GM18517 (cell line): ENCODE measurements around the gene TP53BP2.
"Not testable (repeated sequence)": the region's sequence is repeated elsewhere in the genome, so short reads cannot be mapped to it uniquely, and the experiment has no call there.

Experiments
- ATAC-seq: cut with Tn5 transposase; IDR thresholded peaks from one replicate; pipeline ENCODE4 v1.9.1; 2021; ENCODE audit warnings: mild to moderate bottlenecking, moderate library complexity; ENCODE audit not compliant: unreplicated experiment

Gene TP53BP2, protein sequence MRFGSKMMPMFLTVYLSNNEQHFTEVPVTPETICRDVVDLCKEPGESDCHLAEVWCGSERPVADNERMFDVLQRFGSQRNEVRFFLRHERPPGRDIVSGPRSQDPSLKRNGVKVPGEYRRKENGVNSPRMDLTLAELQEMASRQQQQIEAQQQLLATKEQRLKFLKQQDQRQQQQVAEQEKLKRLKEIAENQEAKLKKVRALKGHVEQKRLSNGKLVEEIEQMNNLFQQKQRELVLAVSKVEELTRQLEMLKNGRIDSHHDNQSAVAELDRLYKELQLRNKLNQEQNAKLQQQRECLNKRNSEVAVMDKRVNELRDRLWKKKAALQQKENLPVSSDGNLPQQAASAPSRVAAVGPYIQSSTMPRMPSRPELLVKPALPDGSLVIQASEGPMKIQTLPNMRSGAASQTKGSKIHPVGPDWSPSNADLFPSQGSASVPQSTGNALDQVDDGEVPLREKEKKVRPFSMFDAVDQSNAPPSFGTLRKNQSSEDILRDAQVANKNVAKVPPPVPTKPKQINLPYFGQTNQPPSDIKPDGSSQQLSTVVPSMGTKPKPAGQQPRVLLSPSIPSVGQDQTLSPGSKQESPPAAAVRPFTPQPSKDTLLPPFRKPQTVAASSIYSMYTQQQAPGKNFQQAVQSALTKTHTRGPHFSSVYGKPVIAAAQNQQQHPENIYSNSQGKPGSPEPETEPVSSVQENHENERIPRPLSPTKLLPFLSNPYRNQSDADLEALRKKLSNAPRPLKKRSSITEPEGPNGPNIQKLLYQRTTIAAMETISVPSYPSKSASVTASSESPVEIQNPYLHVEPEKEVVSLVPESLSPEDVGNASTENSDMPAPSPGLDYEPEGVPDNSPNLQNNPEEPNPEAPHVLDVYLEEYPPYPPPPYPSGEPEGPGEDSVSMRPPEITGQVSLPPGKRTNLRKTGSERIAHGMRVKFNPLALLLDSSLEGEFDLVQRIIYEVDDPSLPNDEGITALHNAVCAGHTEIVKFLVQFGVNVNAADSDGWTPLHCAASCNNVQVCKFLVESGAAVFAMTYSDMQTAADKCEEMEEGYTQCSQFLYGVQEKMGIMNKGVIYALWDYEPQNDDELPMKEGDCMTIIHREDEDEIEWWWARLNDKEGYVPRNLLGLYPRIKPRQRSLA

DNA sequence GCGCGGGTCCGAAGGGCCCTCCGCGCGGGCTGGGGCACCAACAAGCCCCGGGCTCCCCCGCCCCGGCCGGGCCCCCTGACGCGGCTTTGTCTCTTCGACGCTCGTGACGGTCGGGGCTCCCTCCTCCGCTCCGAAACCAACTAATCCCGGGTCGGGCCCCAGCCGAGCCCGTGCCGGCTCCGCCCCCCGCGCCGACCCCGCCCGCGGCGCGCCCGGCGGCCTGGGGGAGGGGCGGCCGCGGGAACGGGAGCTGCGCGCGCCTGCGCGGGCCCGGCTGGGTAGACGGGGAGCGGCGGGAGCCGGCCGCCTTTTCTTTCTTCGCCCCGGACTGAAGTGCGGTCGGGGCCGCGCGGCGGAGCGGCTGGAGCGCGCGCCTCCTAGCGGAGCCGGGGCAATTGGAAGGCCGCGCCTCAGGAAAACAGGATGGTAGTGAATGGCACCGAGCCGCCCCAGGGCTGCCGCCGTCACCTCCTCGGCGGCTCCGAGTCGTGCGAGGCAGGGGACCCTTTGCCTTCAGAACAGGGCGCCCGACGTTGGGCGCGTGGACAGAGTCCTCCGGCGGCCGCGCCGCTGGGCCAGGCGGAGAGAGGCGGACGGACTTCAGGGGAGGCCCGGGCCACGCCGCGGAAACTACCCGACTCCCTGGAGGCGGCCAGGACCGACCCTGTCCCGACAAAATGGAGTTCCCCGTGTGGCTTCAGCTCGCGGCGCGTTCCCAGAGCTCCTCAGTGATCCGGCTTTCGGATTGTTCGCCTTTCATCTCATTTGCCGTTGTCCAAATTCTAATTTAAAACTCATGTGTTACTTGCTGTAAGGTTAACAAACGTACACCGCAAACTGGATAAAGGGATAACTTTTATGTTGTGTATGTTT, at the start of gene TP53BP2:
Gene TP53BP2, minus strand, starts transcription at position 138 of the 873 bp plus-strand sequence. CDS start 267 bp downstream, outside the sequence.
- ATAC-seq: peak; percentile 69

DNA sequence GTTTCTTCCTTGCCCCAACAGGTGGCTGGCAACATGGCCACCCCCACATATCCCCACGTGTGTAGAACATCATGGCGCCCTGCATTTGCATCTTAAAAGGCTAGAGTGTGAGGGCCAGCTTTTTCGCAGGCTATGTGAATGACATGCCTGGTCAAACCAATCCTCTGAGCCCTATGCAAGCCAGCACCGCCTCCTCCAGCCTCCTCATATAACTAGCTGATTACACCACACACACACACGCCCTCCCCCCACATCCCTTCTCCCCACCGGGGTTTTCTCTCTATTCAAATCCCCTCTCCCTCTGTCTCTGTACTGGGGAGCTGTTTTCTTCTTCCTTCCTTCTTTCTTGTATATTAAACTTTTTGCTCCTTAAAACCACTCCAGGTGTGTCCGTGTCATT, 44.7 kb upstream of the TP53BP2 start:
- not testable (repeated sequence) for ATAC-seq

DNA sequence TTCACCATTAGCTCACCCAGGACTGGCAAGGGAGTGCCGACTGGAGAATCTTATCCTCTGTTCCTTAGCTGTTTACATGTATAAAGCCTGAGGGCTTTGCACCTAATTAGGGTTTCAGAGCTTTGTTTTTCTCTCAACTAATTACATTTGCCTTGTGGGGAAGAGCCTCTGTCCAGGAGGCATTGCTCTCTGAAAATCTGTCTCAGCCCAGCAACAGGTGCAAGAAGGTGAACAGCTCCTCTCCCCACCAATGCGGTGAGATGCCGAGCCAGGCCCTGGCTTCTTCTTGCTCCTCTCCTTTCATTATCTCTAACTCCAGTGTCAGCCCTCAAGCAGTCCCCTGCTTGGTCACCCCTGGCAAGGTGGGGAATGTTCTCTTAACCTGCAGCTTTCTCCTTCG, 43.6 kb upstream of the TP53BP2 start:
- ATAC-seq: not testable (repeated sequence)

DNA sequence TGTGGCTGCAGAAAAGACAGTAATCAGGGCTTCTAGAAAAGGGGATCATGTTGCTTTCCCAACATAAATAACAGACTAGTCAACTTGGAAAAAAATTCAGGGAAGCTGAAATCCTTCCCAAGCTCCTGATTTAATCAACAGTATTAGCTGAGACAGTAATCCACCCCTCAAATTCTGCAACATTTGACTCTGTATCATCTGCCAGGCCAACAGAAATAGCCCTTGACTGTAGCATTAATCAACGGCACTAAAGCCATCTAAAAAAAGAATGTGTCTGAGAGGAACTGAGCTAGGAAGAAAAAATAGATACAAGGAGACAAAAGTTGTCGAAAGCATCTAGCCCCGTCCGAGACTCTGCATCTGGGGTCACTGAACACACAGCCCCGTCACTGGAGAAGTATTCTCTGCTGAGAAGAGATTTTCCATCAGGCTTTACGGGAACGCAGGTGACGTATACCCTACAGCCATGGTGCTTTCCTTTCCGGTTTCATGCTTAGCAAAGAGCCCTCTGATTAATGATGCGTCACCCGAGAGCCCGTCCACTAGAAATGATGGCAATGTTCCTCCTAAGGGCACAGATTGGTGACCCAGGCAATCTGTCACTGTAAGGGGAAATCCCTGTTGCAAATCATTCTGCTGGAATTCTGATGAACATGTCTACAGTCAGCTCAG, 42.1 kb upstream of the TP53BP2 start:
- no peak for ATAC-seq

DNA sequence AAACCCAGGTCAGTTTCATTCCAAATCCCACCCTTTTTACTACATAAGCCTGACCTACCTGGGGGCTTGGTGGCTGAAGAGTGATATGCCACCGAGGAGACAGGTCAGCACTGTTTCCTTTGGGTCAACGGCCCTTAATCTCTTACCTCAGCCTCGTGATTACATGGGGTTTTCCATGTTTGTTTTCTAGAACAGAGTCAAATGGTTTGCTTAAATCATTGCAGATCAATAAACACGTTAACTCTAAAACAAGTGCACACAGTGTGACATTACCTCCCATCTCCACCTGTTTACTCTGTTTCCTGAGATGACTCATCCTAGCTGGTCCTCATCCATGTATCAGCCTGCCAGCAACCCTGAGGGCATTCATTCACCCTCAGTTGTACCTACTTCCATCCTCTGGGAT, 40.8 kb upstream of the TP53BP2 start:
- ATAC-seq: no peak

DNA sequence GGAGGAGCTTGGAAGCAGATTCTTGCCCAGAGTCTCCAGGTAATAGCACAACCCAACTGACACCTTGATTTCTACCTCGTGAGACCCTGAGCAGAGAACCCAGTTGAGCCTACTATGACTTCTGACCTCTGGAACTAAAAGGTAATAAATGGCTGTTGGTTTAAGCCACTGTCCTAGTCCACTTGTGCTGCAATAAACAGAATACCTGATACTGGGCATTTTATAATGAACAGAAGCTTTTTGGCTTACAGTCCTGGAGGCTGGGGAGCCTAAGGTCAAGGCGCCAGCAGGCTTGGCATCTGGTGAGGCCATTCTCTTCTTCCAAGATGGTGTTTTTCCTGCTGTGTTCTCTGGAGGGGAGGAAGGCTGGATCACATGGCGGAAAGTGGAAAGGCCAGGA, 39.9 kb upstream of the TP53BP2 start:
- ATAC-seq: no peak

DNA sequence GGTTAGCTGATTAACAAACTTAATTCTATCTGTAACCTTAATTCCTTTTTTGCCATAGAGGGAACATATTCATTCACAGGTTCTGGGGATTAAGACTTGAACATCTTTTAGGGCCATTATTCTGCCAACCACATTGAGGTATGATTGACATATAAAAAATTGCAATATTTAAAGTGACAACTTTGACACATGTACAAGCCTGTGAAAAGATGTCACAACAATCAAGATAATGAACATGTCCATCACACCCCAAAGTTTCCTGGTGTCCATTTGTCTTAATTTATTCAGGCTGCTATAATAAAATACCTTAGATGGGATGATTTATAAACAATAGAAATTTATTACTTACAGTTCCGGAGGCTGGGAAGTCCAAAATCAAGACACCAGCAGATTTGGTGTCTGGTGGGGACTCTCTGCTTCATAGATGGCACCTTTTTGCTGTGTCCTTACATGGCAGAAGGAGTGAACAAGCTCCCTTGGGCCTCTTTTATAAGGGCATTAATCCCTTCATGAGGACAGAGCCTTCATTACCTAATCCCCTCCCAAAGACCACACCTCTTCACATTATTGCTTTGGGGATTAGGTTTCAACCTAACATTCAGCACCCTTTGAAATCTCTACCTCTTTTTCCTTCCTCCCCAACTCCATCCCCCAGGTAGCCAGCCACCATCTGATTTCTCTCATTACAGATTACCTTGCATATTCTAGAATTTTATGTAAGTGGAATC, 33.0 kb upstream of the TP53BP2 start:
- no peak for ATAC-seq

DNA sequence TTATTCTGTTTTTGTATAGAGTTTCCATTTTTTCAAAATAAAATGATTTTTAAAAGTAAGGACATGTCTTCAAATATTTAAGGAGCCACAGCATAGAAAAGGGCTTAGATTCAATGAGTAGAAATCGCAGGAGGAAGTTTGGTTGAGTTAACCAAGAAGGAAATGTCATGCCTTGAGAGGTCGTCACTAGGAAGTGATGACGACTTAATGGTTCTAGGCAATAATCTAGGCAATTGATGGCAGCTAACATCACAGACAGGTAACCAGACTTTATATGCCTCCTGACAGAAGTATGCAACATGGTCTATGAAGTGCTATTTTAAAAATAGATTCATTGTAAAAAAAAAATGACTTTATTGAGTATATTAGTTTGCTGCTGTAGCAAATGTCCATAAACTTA, 32.1 kb upstream of the TP53BP2 start:
- ATAC-seq: no peak

DNA sequence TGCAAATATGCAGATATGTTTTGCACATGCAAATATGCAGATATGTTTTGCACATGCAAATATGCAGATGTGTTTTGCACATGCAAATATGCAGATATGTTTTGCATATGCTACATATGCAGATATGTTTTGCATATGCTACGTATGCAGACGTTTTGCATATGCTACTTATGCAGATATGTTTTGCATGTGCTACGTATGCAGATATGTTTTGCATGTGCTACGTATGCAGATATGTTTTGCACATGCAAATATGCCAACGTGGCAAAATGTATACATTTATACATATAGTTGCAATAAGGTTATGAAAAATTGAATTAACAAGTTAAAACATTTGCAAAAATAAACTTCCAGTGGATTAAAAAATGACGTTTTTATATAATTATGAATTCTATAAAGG, 30.8 kb upstream of the TP53BP2 start:
- no peak for ATAC-seq

DNA sequence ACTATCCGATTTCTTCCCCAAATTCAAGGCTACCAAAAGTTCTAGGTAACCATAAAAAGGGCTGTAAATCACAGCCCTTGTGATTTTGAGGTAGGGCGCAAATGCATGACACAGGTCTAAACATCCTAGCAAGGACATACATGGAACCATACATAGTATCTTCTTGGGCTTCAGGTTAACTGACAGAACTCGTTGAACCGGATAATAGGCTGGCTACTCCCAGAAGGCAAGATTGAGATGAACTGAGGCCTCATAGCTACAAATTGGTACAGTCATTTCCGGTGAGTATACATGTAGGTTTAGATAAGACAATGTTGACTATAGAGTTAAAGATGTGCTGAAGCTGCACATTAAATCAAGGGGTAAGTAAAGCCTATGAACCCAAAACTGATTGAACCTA, 27.3 kb upstream of the TP53BP2 start:
- ATAC-seq: no peak

DNA sequence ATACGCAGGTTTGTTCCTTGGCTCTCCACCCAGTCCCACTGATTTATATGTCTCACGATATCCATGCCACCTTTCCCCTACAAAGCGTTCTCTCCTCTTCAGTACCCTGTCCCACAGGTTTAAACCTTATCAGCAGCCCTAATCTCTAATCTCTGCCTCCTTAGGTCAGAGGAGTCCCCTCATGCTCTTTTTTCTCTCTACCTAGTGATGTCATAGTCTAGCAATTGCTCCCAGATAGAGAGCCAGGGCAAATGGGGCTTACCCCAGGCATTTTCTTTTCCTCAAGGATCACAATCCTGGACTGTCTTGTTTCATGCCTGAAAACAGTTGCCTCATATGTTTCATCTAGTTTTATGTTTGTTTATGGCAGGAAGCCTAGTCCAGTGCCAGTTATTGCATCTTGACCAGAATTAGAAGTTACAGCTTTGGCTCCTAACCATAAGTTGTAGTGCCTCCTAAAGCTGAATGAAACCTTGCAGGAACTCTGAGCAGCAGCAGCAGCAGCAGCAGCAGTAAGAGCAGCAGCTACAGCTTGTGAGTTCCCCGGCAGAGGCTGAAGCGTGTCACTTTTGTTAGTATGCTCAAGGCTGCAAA, 26.7 kb upstream of the TP53BP2 start:
- ATAC-seq: no peak

DNA sequence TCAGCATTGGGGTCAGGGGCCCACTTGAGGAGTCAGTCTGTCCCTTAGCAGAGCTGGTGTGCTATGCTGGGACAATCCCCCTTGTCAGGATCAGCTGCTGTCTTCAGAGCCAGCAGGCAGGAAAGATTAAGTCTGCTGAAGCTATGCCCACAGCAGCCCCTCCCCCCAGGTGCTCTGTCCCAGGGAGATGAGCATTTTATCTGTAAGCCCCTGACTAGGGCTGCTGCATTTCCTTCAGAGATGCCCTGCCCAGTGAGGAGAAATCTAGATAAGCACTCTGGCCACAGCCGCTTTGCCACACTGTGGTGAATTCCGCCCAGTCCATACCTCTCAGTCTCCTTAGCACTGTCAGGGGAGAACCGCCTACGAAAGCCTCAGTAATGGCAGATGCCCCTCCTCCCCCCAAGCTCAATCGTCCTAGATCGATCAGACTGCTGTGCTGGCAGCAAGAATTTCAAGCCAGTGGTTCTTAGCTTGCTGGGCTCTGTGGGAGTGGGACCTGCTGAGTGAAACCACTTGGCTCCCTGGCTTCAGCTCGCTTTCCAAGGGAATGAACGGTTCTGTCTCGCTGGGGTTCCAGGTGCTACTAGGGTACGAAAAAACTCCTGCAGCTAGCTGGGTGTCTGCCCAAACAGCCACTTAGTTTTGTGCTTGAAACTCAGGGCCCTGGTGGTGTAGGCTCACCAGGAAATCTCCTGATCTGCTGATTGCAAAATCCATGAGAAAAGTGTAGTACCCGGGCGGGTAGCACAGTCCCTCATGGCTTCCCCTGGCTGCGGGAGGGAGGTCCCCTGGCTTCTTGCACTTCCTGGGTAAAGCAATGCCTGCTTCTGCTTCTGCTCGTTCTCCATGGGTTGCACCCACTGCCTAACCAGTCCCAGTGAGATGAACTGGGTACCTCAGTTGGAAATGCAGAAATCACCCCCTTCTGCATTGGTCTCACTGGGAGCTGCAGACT, 25.1 kb upstream of the TP53BP2 start:
- no peak for ATAC-seq

DNA sequence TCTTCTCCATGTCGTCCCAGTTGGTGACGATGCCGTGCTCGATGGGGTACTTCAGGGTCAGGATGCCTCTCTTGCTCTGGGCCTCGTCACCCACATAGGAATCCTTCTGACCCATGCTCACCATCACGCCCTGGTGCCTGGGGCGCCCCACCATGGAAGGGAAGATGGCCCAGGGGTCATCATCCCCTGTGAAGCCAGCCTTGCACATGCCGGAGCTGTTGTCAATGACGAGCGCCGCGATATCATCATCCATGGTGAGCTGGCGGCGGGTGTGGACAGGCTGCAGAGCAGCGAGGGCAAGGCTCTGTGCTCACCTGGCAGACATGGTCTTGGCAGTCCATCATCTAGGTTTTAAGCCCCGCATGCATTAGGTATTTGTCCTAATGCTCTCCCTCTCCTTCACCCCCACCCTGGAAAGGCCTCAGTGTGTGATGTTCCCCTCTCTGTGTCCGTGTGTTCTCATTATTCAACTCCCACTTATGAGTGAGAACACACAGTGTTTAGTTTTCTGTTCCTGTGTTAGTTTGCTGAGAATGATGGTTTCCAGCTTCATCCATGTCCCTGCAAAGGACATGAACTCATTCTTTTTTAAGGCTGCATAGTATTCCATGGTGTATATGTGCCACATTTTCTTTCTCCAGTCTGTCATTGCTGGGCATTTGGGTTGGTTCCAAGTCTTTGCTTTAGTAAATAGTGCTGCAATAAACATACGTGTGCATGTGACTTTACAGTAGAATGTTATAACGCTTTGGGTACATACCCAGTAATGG, 19.0 kb upstream of the TP53BP2 start:
- not testable (repeated sequence) for ATAC-seq

DNA sequence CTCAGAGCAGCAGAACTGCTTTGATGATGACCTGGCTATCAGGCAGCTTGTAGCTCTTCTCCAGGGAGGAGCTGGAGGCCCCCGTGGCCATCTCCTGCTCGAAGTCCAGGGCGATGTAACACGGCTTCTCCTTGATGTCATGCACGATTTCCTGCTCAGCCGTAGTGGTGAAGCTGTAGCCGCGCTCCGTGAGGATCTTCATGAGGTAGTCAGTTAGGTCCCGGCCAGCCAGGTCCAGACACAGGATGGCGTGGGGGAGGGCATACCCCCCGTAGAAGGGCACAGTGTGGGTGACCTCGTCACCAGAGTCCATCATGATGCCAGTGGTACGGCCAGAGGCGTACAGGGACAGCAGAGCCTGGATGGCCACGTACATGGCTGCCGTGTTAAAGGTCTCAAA, 18.3 kb upstream of the TP53BP2 start:
- no peak for ATAC-seq

DNA sequence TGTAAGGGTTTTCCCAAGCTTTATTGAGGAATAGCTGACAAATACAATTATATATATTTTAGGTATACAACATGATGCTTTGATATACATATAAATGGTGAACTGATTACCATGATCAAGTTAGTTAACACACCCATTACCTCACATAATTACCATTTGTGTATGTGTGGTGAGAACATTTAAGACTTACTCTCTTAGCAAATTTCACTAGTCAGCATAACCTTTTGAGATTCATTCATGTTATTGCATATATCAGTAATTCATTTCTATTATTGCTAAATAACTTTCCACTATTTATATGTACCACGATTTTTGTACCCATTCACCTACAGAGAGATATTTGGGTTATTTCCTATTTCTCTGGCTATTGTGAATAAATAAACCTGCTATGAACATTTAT, 16.2 kb upstream of the TP53BP2 start:
- ATAC-seq: no peak

DNA sequence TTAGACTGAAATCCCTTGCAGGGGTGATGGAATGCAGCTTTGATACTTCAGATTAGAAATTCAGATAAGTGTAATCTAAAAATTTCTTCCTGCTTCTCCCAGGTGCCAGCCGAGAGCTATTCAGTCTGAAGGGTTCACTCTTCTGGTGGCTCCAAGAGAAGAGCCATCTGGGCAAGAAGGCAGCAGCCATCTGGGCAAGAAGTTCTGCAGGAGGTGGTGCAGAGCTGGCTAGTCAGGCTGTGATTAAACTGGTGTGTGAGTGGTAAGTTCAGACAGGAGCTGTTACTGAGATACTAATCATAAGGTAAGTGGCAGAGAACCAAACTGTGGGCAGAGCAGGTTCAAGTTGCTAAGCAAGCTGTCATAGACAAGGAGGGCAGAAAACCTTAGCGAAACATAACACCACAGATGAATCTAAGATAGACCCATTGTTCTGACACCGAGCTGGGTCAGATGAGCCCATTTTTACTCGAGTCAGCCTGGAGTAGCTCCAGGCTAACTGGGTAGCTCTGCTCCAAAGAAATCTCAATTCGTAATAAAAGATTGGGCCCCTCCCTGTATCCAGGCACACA, 14.4 kb upstream of the TP53BP2 start:
- ATAC-seq: no peak

DNA sequence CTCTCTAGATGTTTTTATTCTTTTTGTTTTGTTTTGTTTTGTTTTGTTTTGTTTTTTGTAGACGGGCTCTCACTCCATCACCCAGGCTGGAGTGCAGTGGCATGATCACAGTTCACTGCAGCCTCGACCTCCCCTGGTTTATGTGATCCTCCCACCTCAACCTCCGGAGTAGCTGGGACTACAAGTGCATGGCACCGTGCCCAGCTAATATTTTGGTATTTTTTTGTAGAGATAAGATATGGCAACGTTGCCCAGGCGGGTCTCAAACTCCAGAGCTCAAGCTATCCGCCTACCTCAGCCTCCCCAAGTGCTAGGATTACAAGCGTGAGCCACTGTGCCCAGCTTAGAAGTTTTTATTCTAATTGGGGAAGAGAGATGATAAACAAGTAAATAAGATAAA, 13.3 kb upstream of the TP53BP2 start:
- no peak for ATAC-seq
